ENCODE results near the gene EIF4H. TPM values are rescaled to one million over a fixed set of nuclear protein-coding genes. Genes with fewer than 3 reads are reported as not detected.
"Not testable (repeated sequence)": the region's sequence is repeated elsewhere in the genome, so short reads cannot be mapped to it uniquely, and the experiment has no call there.

Gene EIF4H
- total RNA-seq, 2 donors from 2014 or later, result 175 to 203 TPM

DNA sequence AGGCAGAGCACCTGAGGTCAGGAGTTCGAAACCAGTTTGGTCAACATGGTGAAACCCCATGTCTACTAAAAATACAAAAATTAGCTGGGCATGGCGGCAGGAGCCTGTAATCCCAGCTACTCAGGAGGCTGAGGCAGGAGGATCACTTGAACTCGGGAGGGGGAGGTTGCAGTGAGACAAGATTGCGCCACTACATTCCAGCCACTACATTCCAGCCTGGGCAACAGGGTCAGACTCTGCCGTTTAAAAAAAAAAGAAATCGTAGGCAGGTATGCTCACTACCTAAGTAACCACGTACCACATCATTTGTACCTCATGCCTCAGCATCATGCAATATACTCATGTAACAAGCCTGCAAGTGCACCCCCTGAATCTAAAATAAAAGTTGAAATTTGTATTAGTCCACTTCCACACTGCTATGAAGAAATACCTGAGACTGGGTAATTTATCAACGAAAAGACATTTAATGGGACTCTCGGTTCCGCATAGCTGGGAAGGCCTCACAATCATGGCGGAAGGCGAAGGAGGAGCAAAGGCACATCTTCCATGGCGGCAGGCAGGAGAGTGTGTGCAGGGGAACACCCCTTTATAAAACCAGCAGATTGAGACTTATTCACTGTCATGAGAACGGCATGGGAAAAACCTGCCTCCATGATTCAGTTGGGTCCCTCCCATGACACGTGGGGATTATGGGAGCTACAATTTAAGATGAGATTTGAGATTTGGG, 8.1 kb upstream of the EIF4H start:
- Histone ChIP-seq H3K36me3 (no peaks in the 10 kb centered on the region), H3K4me3 (no peak overlapping the region), H3K27me3 (no peaks in the 10 kb centered on the region), H3K4me1 (no peaks in the 10 kb centered on the region), H3K9me3 (no peaks in the 10 kb centered on the region), H3K27ac (no peak overlapping the region)
- no peak for DNase-seq (ENCODE audit: low spot score)
- no peak for TF ChIP-seq CTCF (IDR thresholded peaks at IDR 0.05)

DNA sequence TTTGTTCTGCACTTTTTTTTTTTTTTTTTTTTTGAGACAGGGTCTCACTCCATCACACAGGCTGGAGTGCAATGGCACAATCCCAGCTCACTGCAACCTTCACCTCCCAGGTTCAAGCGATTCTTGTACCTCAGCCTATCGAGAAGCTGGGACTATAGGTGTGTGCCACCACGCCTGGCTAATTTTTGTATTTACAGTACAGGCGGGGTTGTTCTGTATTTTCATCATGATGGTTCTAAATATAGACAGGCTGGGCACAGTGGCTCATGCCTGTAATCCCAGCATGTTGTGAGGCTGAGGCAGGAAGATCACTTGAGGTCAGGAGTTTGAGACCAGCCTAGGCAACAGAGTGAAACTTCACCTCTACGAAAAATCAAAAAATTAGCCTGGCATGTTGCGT, 6.8 kb upstream of the EIF4H start:
- H3K27me3 ChIP-seq; DNase-seq (ENCODE audit: low spot score); H3K9me3 ChIP-seq; H3K4me3 ChIP-seq; H3K27ac ChIP-seq; H3K4me1 ChIP-seq; H3K36me3 ChIP-seq: not testable (repeated sequence)

DNA sequence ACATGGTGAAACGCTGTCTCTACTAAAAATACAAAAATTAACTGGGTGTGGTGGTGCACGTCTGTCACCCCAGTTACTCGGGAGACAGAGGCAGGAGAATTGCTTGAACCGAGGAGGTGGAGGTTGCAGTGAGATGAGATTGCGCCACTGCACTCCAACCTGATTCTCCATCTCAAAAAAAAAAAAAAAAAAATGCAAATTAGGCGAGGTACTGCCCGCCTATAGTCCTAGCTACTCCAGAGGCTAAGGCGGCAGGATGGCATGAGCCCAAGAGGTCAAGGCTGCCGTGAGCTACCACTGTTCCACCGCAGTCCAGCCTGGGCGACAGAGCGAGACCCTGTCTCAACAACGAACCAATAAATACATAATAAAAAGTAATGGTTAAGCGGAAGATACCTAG, 1.1 kb upstream of the EIF4H start:
- Histone ChIP-seq H3K4me3 (peak overlapping the region in 1 of 2 donors; percentile 78), H3K27ac (peak overlapping the region; percentile 88 to 92), H3K27me3 (no peaks in the 10 kb centered on the region), H3K4me1 (peaks cover 0 to 38% of the 10 kb centered on the region in 2 donors), H3K9me3 (no peaks in the 10 kb centered on the region), H3K36me3 (no peaks in the 10 kb centered on the region)
- DNase-seq (ENCODE audit: low spot score), result no peak
- no peak for TF ChIP-seq CTCF (IDR thresholded peaks at IDR 0.05)

- Histone ChIP-seq H3K27ac (peak overlapping the region; percentile 88 to 92), H3K27me3 (no peaks in the 10 kb centered on the region), H3K9me3 (no peaks in the 10 kb centered on the region), H3K36me3 (no peaks in the 10 kb centered on the region), H3K4me3 (peak overlapping the region; percentile 36 to 78), H3K4me1 (peaks cover 0 to 42% of the 10 kb centered on the region in 2 donors)
- no peak for TF ChIP-seq CTCF (IDR thresholded peaks at IDR 0.05)
- DNase-seq (ENCODE audit: low spot score), result no peak
These were observed 678 bp upstream of the EIF4H start for GRCh38 chr7:74173491-74173865.

GRCh38 chr7:74174606-74175082, 488 bp downstream of the EIF4H start:
- H3K27ac ChIP-seq, result peak overlapping the region; percentile 88 to 90
- peaks cover 0 to 54% of the 10 kb centered on the region in 2 donors for H3K4me1 ChIP-seq
- H3K27me3 ChIP-seq, result no peaks in the 10 kb centered on the region
- no peaks in the 10 kb centered on the region for H3K36me3 ChIP-seq
- H3K4me3 ChIP-seq, result peak overlapping the region; percentile 78 to 90
- peak in 1 of 2 donors; percentile 6 for TF ChIP-seq CTCF (IDR thresholded peaks at IDR 0.05)
- no peaks in the 10 kb centered on the region for H3K9me3 ChIP-seq
- DNase-seq (ENCODE audit: low spot score), result no peak

GRCh38 chr7:74175340-74175739, 1.2 kb downstream of the EIF4H start:
- no peaks in the 10 kb centered on the region for H3K27me3 ChIP-seq
- H3K27ac ChIP-seq, result peak overlapping the region; percentile 88 to 90
- no peaks in the 10 kb centered on the region for H3K9me3 ChIP-seq
- peak overlapping the region; percentile 78 to 90 for H3K4me3 ChIP-seq
- no peaks in the 10 kb centered on the region for H3K36me3 ChIP-seq
- DNase-seq (ENCODE audit: low spot score), result no peak
- H3K4me1 ChIP-seq, result peaks cover 0 to 56% of the 10 kb centered on the region in 2 donors
- TF ChIP-seq CTCF (IDR thresholded peaks at IDR 0.05), result no peak
